Vein endothelial cell (primary cell): Measurements from ENCODE around the gene KRTAP6-2. TPM values are rescaled to one million over a fixed set of nuclear protein-coding genes. Genes with fewer than 3 reads are reported as not detected.

Experiments
- small RNA-seq: library from RNA; depleted of rRNA; stranded (forward); fragments of <200 nt; gene quantifications from one replicate; pipeline ENCODE3, GENCODE V24; 2012
- total RNA-seq: library from RNA; depleted of rRNA; stranded (reverse); fragments of >200 nt; gene quantifications from 2 replicates; pipeline ENCODE4 v1.2.3, GENCODE V29; 2012

KRTAP6-2 gene
- not detected in 2 replicates for total RNA-seq

GRCh38 chr21:30598802-30599201, at the start of gene KRTAP6-2:
TSS of gene KRTAP6-2 (minus strand) at chr21:30598902. CDS start at chr21:30598874, 28 bp downstream.

GRCh38 chr21:30642564-30642963, 43.9 kb upstream of the KRTAP6-2 start, which contains the start of gene KRTAP20-3:
TSS of gene KRTAP20-3 (plus strand) at chr21:30642864.

GRCh38 chr21:30634906-30635305, 36.2 kb upstream of the KRTAP6-2 start, which contains the start of gene KRTAP20-2:
TSS of gene KRTAP20-2 (plus strand) at chr21:30635206. CDS start at chr21:30635264, 58 bp downstream.

GRCh38 chr21:30620522-30620921, 21.8 kb upstream of the KRTAP6-2 start, which contains the start of gene KRTAP20-4:
TSS of gene KRTAP20-4 (plus strand) at chr21:30620627.

DNA sequence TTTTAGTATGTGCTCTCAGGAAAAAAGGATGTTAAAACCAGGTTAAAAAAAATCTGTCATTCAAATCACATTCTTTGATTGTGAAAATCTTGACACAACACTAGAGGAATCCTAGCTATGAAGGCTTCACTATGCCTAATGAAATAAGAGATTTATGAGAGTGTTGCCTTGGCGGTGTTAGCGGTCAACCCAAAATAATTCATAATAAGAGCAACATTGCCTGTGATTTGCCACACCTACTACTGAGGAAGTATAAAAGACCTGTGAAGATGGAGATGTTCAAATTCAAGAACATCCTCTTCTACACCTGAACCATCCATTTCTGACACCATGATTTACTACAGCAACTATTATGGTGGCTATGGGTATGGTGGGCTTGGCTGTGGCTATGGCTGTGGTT, 17.4 kb upstream of the KRTAP6-2 start, which contains the start of gene KRTAP20-1:
Gene KRTAP20-1, plus strand, starts transcription at position 301 of the 400 bp plus-strand sequence. Its CDS starts 30 bp downstream, at position 331.

GRCh38 chr21:30613836-30614235, 15.1 kb upstream of the KRTAP6-2 start, which contains the start of gene KRTAP6-1:
TSS of gene KRTAP6-1 (minus strand) at chr21:30613930. CDS start at chr21:30613904, 26 bp downstream.

DNA sequence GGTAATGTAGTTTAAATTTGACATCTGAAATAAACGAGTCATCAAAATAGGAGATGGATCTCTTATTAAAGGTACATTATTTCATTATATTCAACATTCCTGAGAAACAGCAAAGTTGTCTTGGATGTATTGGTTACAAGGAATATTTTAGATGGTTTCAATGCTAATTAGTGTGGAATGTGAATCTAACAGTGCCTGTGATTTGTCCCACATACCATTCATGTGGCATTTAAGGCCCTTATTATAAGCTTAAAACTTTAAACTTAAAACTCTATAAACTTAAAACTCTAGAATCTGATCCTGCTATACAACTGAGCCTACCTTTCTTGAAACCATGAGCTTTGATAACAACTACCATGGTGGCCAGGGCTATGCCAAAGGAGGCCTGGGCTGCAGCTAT, 2.1 kb upstream of the KRTAP6-2 start, which contains the start of gene KRTAP22-1:
Gene KRTAP22-1, plus strand, starts transcription at position 301 of the 400 bp plus-strand sequence.

DNA sequence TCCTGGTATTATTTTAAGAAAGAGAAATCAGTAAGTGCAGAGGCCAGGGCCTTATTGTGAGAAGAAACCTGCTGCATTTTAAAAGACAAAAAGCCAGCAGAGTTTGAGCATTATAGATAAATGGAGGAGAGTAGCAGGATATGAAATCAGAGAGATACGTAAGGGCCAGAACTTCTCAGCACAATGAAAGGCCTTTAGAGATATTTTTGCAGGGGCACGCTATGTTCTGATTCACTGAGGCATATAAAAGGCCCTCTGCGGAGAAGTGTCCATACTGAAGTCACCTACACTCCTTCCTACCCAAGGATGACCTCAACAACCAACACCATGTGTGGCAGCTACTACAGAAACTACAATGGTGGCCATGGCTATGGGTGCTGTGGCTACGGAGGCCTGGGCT, 6.6 kb downstream of the KRTAP6-2 start, which contains the start of gene KRTAP6-3:
Gene KRTAP6-3, plus strand, starts transcription at position 301 of the 400 bp plus-strand sequence. Its CDS starts 6 bp downstream, at position 307.

DNA sequence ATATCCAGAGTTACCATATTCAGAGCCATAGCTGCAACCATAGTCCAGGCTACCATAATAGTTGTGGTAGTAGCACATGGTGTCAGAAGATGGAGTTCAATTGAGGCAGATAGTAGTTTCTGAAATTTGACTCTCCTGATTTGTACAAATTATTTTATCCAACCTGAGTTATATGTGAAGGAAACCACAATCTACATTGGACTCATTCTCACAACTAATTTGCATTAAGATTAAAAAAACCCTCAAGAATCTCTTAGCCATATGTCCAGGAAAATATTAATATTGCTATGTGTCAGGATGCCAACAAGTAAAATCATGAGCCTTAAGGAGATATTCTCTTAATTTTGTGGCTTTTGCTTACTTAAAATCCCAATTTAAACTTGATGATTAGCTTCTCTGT, 8.4 kb downstream of the KRTAP6-2 start, which contains the start of gene KRTAP22-2:
Gene KRTAP22-2, minus strand, starts transcription at position 101 of the 400 bp plus-strand sequence.

DNA sequence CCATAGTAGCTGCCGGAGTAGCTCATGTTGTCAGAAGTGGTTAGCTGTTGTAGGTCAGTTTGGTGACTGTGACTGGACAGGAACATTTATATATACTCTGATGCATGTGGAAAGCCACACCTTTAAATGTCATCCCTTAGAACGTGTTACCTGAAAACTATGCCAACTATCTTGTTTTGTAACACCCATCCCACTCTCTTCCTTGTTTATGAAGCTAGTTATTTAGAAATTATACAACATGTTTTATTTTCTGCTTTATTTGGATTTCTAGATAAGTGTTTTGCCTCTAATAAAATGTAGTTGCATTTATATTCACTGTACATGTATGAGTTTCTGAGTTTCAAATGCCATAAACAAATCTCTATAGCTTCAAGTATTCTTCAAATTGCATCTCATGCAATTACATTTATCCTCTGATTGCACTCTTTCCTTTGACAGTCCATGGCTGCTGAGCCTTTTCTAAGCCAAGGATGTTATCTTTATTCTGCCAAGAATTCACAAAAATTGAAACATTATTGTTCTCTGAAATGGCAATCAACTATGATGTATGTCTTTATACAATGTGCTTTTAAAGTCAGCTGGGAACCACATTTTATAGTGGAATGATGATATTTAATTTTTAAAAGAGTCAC, 37.3 kb downstream of the KRTAP6-2 start, which contains the start of gene KRTAP19-7:
Gene KRTAP19-7, minus strand, starts transcription at position 51 of the 632 bp plus-strand sequence. Its CDS starts 25 bp downstream, at position 26.

Small RNA genes within 50 kb of the gene (small RNA-seq; reads per million reads assigned to genes)
- gene KRTAP20-1: not detected
- gene KRTAP20-3: not detected
- gene KRTAP20-4: not detected
- not detected for gene KRTAP22-1
- gene KRTAP22-2: not detected

Other genes with a start within 250 kb of the KRTAP6-2 start
- not detected in 2 replicates for gene KRTAP13-2, start 226.6 kb downstream of the KRTAP6-2 start, total RNA-seq
- gene KRTAP13-1, start 202.9 kb downstream of the KRTAP6-2 start, total RNA-seq: not detected in 2 replicates
- gene KRTAP13-3, start 173.0 kb downstream of the KRTAP6-2 start, total RNA-seq: not detected in 2 replicates
- gene KRTAP13-4, start 168.7 kb downstream of the KRTAP6-2 start, total RNA-seq: not detected in 2 replicates
- not detected in 2 replicates for gene KRTAP15-1, start 158.6 kb downstream of the KRTAP6-2 start, total RNA-seq
- gene KRTAP19-1, start 118.5 kb downstream of the KRTAP6-2 start, total RNA-seq: not detected in 2 replicates
- gene KRTAP19-2, start 111.5 kb downstream of the KRTAP6-2 start, total RNA-seq: not detected in 2 replicates
- gene KRTAP19-3, start 106.9 kb downstream of the KRTAP6-2 start, total RNA-seq: not detected in 2 replicates
- not detected in 2 replicates for gene KRTAP19-4, start 101.7 kb downstream of the KRTAP6-2 start, total RNA-seq
- not detected in 2 replicates for gene KRTAP19-5, start 96.8 kb downstream of the KRTAP6-2 start, total RNA-seq
- not detected in 2 replicates for gene KRTAP19-6, start 57.0 kb downstream of the KRTAP6-2 start, total RNA-seq
- not detected in 2 replicates for gene KRTAP19-7, start 37.6 kb downstream of the KRTAP6-2 start, total RNA-seq
- not detected in 2 replicates for gene KRTAP22-2, start 8.5 kb downstream of the KRTAP6-2 start, total RNA-seq
- not detected in 2 replicates for gene KRTAP6-3, start 6.5 kb downstream of the KRTAP6-2 start, total RNA-seq
- gene KRTAP22-1, start 2.2 kb upstream of the KRTAP6-2 start, total RNA-seq: not detected in 2 replicates
- not detected in 2 replicates for gene KRTAP6-1, start 15.0 kb upstream of the KRTAP6-2 start, total RNA-seq
- gene KRTAP20-1, start 17.5 kb upstream of the KRTAP6-2 start, total RNA-seq: not detected in 2 replicates
- gene KRTAP20-4, start 21.7 kb upstream of the KRTAP6-2 start, total RNA-seq: not detected in 2 replicates
- gene KRTAP20-2, start 36.3 kb upstream of the KRTAP6-2 start, total RNA-seq: not detected in 2 replicates
- not detected in 2 replicates for gene KRTAP20-3, start 44.0 kb upstream of the KRTAP6-2 start, total RNA-seq
- not detected in 2 replicates for gene KRTAP21-3, start 119.9 kb upstream of the KRTAP6-2 start, total RNA-seq
- gene KRTAP21-2, start 148.4 kb upstream of the KRTAP6-2 start, total RNA-seq: not detected in 2 replicates
- gene KRTAP21-1, start 156.5 kb upstream of the KRTAP6-2 start, total RNA-seq: not detected in 2 replicates
- not detected in 2 replicates for gene KRTAP8-1, start 214.4 kb upstream of the KRTAP6-2 start, total RNA-seq
- gene KRTAP7-1, start 230.9 kb upstream of the KRTAP6-2 start, total RNA-seq: not detected in 2 replicates